HepG2 (cell line): ENCODE data around the gene RSPH10B. TPM values are rescaled to one million over a fixed set of nuclear protein-coding genes. Genes with fewer than 3 reads are reported as not detected.

ENCODE experiments used
- ATF7-NPFF ChIP-seq: sonication (generic); formaldehyde crosslinking; IDR thresholded peaks from 2 replicates; pipeline ENCODE4 v1.8.1; 2023; ENCODE audit warnings: mild to moderate bottlenecking, low read depth, missing genetic modification reagents, moderate library complexity
- BORCS8-MEF2B ChIP-seq: sonication (generic); formaldehyde crosslinking; IDR thresholded peaks from 2 replicates; pipeline ENCODE4 v1.8.0; 2022; ENCODE audit warnings: mild to moderate bottlenecking, missing genetic modification reagents
- CREB1 ChIP-seq, 2 experiments: fragments of 450-650 bp in 1 of 2; IDR thresholded peaks; 2 replicates each; pipeline ENCODE4 v1.6.1; 2016 to 2017; ENCODE audit warnings: control low read depth in 1 of 2, mild to moderate bottlenecking in 1 of 2, missing compliant biosample characterization in 1 of 2, missing genetic modification characterization in 1 of 2
- DNMT1 ChIP-seq: sonication (generic); formaldehyde crosslinking; IDR thresholded peaks from 2 replicates; pipeline ENCODE4 v1.5.1; 2020; ENCODE audit warnings: mild to moderate bottlenecking, missing genetic modification reagents
- ELF1 ChIP-seq: sonication (generic); formaldehyde crosslinking; IDR thresholded peaks from 2 replicates; pipeline ENCODE4 v1.4.0; 2020; ENCODE audit warnings: missing genetic modification reagents
- FOXA1 ChIP-seq, 2 experiments: fragments of 450-650 bp in 1 of 2; sonication (generic) in 1 of 2; formaldehyde crosslinking in 1 of 2; IDR thresholded peaks; 2 replicates each; pipeline versions ENCODE4 v1.4.0 to v1.6.1; 2016 to 2020; ENCODE audit warnings: missing genetic modification reagents in 1 of 2
- FOXP4 ChIP-seq: sonication (generic); formaldehyde crosslinking; IDR thresholded peaks from 2 replicates; pipeline ENCODE4 v1.4.0; 2020; ENCODE audit warnings: missing genetic modification reagents
- HHEX ChIP-seq: IDR thresholded peaks from 2 replicates; pipeline ENCODE4 v1.6.1; 2016; ENCODE audit warnings: control low read depth
- HNF1B ChIP-seq: sonication (generic); formaldehyde crosslinking; IDR thresholded peaks from 2 replicates; pipeline ENCODE4 v1.5.1; 2020; ENCODE audit warnings: mild to moderate bottlenecking, moderate library complexity, missing genetic modification reagents
- HNRNPL ChIP-seq: fragments of 200-400 bp; formaldehyde crosslinking; IDR thresholded peaks from 2 replicates; pipeline ENCODE4 v1.6.1; 2017; ENCODE audit warnings: mild to moderate bottlenecking, low read depth, low read length
- ISL2 ChIP-seq: sonication (generic); formaldehyde crosslinking; IDR thresholded peaks from 2 replicates; pipeline ENCODE4 v1.5.0; 2020; ENCODE audit warnings: missing genetic modification reagents
- MZF1 ChIP-seq: sonication (generic); formaldehyde crosslinking; IDR thresholded peaks from 2 replicates; pipeline ENCODE4 v1.8.1; 2023; ENCODE audit warnings: mild to moderate bottlenecking, missing genetic modification reagents, borderline replicate concordance
- ONECUT2 ChIP-seq: sonication (generic); formaldehyde crosslinking; IDR thresholded peaks from 2 replicates; pipeline ENCODE4 v1.4.0; 2020; ENCODE audit warnings: missing genetic modification reagents
- PLRG1 ChIP-seq: fragments of 450-650 bp; conservative IDR thresholded peaks from 2 replicates; pipeline ENCODE4 v1.6.1; 2016
- SMARCE1 ChIP-seq: fragments of 450-650 bp; IDR thresholded peaks from 2 replicates; pipeline ENCODE4 v1.6.1; 2017; ENCODE audit warnings: borderline replicate concordance
- ZBTB21 ChIP-seq: sonication (generic); formaldehyde crosslinking; IDR thresholded peaks from 2 replicates; pipeline ENCODE4 v1.4.0; 2020; ENCODE audit warnings: missing genetic modification reagents
- ZNF205 ChIP-seq: IDR thresholded peaks from 2 replicates; pipeline ENCODE4 v1.6.1; 2018; ENCODE audit warnings: missing biosample characterization, missing genetic modification reagents
- ZNF350 ChIP-seq: sonication (generic); formaldehyde crosslinking; IDR thresholded peaks from 2 replicates; pipeline ENCODE4 v1.4.0; 2020; ENCODE audit warnings: mild to moderate bottlenecking, low read depth, missing genetic modification reagents, borderline replicate concordance
- ZNF556 ChIP-seq: sonication (generic); formaldehyde crosslinking; IDR thresholded peaks from 2 replicates; pipeline ENCODE4 v1.4.0; 2020; ENCODE audit warnings: mild to moderate bottlenecking, missing genetic modification reagents, borderline replicate concordance
- ZNF564 ChIP-seq: sonication (generic); formaldehyde crosslinking; IDR thresholded peaks from 2 replicates; pipeline ENCODE4 v1.8.1; 2023; ENCODE audit warnings: mild to moderate bottlenecking, missing genetic modification reagents
- ZNF570 ChIP-seq: sonication (generic); formaldehyde crosslinking; IDR thresholded peaks from 2 replicates; pipeline ENCODE4 v1.4.0; 2020; ENCODE audit warnings: mild to moderate bottlenecking, missing genetic modification reagents, borderline replicate concordance
- ZNF619 ChIP-seq: sonication (generic); formaldehyde crosslinking; IDR thresholded peaks from 2 replicates; pipeline ENCODE4 v1.4.0; 2020; ENCODE audit warnings: mild to moderate bottlenecking, missing genetic modification reagents
- polyA plus RNA-seq, 8 experiments: library from polyadenylated mRNA; depleted of rRNA in 3 of 8; stranded (reverse) in 7 of 8; unstranded in 1 of 8; fragments of >200 nt; fragmentation: Illumina TruSeq in 4 of 8; extraction: Trizol in 4 of 8; gene quantifications; 2 replicates each; pipeline versions ENCODE4 v1.2.1 to v1.2.3, GENCODE V29; 2011 to 2016; ENCODE audit warnings: low read depth in 4 of 8, missing spikeins in 1 of 8, mixed read lengths in 1 of 8; ENCODE audit not compliant: insufficient read depth in 1 of 8
- total RNA-seq, 5 experiments: library from RNA; depleted of rRNA; stranded (reverse); fragments of >200 nt; fragmentation: Illumina TruSeq; extraction: Trizol; gene quantifications; 2 replicates each; pipeline ENCODE4 v1.2.3, GENCODE V29; 2016; ENCODE audit warnings: low read depth in 1 of 5
- TF ChIP-seq, protein P1 (sequence below): fragments of 450-650 bp; IDR thresholded peaks from 2 replicates; pipeline ENCODE4 v1.6.1; 2016
- TF ChIP-seq, protein P2 (sequence below): sonication (generic); formaldehyde crosslinking; IDR thresholded peaks from 2 replicates; pipeline ENCODE4 v1.5.0; 2020; ENCODE audit warnings: missing genetic modification reagents

RSPH10B gene
- total and polyA plus RNA-seq, 2 of the 13 experiments (the other 11 are each of a cell fraction or from before 2014, with no cell fraction given): not detected

DNA sequence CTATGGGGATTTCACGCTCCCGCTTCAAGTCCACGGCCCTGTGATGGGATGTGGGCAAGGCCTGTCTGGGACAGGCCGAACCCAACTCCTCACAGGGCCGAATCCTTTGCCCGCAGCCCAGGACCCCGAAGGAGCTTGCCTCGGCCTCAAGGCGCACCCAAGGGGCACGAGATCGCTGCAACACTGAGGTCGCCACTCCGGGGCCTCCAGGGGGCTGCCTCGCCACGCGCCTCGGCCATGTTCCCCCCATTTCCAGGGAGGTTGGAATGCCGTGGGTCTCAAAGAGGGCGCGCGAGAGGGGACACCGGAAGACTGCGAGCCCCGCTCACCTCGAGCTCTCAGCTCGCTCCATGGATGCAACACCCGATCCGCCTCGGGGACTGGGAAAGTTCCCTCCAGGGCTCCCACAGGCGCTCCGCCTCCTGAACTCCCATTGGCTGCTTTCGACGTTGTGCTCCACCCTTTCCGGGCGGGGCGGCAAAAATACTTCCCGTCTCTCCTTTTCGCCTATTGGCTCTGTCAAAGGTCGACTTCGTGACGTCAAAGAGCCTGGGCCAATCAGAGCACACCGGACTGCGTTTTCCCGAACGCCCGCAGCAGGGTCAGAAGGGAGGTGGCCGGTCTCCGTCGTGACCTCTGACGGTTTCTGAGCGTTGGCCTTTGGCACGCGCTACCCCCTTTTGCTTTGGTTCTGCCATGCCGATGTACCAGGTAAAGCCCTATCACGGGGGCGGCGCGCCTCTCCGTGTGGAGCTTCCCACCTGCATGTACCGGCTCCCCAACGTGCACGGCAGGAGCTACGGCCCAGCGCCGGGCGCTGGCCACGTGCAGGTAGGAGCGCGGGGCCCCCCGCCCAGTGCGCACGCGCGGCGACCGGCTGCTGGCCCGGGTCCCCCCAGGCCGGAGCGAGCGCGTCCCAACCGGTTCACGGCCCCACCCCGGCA, 38.5 kb upstream of the RSPH10B start, which contains the start of the genes AIMP2 and PMS2 (continued):
- no peak for TF ChIP-seq HHEX
- TF ChIP-seq HNF1B (CRISPR knock-in tag): peak; percentile 92
- TF ChIP-seq, protein P1, sequence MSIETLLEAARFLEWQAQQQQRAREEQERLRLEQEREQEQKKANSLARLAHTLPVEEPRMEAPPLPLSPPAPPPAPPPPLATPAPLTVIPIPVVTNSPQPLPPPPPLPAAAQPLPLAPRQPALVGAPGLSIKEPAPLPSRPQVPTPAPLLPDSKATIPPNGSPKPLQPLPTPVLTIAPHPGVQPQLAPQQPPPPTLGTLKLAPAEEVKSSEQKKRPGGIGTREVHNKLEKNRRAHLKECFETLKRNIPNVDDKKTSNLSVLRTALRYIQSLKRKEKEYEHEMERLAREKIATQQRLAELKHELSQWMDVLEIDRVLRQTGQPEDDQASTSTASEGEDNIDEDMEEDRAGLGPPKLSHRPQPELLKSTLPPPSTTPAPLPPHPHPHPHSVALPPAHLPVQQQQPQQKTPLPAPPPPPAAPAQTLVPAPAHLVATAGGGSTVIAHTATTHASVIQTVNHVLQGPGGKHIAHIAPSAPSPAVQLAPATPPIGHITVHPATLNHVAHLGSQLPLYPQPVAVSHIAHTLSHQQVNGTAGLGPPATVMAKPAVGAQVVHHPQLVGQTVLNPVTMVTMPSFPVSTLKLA: peak; percentile 85
- peak; percentile 57 for TF ChIP-seq ONECUT2
- peak; percentile 97 for TF ChIP-seq ZNF564 (CRISPR knock-in tag)
- TF ChIP-seq ZNF619 (CRISPR knock-in tag): peak; percentile 100
- peak; percentile 100 for TF ChIP-seq BORCS8-MEF2B (CRISPR knock-in tag)
- peak; percentile 98 for TF ChIP-seq DNMT1 (CRISPR knock-in tag)
- TF ChIP-seq FOXA1 (IDR thresholded peaks at IDR 0.05): no peak
- TF ChIP-seq FOXA1 (CRISPR knock-in tag; IDR thresholded peaks at IDR 0.05): peak; percentile 10; the same call in 1 of the 2 replicates
- peak; percentile 85 for TF ChIP-seq ISL2
- peak; percentile 97 for TF ChIP-seq ZNF350
- peak; percentile 94 for TF ChIP-seq ELF1 (CRISPR knock-in tag)
- no peak for TF ChIP-seq HNRNPL
- peak; percentile 67; the same call in 1 of the 2 replicates for TF ChIP-seq ZNF205 (CRISPR knock-in tag)
- no peak for TF ChIP-seq PLRG1
- peak; percentile 67; the same call in 1 of the 2 replicates for TF ChIP-seq MZF1
- peak; percentile 62; the same call in 1 of the 2 replicates for TF ChIP-seq ZBTB21 (CRISPR knock-in tag)
- peak; percentile 99 for TF ChIP-seq ZNF570
- peak; percentile 99 for TF ChIP-seq CREB1 (IDR thresholded peaks at IDR 0.05)
- TF ChIP-seq CREB1 (CRISPR knock-in tag; IDR thresholded peaks at IDR 0.05): peak; percentile 98
- peak; percentile 100 for TF ChIP-seq ATF7-NPFF
- TF ChIP-seq, protein P2, sequence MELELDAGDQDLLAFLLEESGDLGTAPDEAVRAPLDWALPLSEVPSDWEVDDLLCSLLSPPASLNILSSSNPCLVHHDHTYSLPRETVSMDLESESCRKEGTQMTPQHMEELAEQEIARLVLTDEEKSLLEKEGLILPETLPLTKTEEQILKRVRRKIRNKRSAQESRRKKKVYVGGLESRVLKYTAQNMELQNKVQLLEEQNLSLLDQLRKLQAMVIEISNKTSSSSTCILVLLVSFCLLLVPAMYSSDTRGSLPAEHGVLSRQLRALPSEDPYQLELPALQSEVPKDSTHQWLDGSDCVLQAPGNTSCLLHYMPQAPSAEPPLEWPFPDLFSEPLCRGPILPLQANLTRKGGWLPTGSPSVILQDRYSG (CRISPR knock-in tag): peak; percentile 100
- no peak; the same call in none of the 2 replicates for TF ChIP-seq FOXP4
- peak; percentile 84; the same call in 1 of the 2 replicates for TF ChIP-seq ZNF556 (CRISPR knock-in tag)
- no peak for TF ChIP-seq SMARCE1
